Measurements from ENCODE around the gene SP110.
"Not testable (repeated sequence)": the region's sequence is repeated elsewhere in the genome, so short reads cannot be mapped to it uniquely, and the experiment has no call there.

SP110 gene

DNA sequence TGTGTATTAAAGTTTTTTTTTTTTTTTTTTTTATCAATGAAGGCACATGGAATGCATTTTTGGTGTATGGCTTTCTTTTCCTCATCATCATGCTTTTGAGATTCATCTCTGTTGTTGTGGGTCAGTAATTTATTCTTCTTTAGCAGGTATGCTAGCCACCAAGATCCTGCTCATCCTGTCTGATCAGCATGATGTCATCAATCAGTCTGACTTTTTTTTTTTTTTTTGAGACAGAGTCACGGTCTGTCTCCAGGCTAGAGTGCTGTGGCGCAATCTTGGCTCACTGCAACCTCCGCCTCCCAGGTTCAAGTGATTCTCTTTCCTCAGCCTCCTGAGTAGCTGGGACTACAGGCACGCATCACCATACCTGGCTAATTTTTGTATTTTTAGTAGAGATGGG lies 3.0 kb upstream of the SP110 start:
- not testable (repeated sequence) for DNase-seq

DNA sequence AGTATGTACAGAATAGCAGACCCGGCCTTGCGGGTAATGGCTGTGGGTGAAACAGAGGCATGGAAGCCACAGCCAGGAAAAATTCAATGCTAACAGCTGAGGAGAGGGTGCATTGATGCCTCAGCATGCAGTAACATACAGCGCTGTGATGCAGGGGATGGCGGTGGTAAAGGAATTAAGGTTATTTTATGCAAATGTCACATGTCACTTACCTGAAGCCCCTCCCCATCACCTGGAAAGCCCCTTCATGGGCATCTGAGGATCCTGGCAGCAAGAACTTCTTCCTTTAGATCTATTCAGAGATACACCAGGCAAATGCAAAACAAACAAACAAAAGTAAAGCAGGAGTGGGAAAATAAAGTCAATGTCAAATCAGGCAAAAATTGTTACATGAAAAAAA lies 1.7 kb upstream of the SP110 start:
- DNase-seq, result no peak

DNA sequence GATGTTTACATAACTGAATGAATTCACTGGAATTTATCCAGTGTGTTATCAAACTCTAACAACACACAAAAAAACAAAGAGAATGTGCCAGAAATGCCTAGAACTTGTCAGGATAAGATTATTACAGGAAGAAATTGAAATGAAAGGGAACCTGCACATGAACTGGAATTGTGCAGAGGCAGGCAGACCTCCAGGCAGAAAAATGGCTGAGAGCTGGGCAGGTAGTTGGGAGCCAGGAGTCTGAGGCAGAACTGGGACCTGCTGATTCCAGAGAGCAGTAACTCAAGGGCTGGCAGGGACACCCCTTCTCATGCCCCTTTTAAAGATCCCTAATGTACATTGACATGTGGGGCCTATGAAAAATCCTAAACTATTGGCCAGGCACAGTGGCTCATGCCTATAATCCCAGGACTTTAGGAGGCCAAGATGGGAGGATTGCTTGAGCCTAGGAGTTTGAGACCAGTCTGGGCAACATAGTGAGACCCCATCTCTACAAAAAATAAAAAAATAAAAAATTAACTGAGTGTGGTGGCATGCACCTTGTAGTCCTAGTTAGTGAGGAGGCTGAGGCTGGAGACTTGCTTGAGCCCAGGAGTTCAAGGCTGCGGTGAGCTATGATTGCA lies 674 bp upstream of the SP110 start:
- no peak for DNase-seq

GRCh38 chr2:230218421-230218820 lies 1.4 kb downstream of the SP110 start:
- DNase-seq, result no peak

GRCh38 chr2:230217424-230217823 lies 2.4 kb downstream of the SP110 start:
- no peak for DNase-seq

DNA sequence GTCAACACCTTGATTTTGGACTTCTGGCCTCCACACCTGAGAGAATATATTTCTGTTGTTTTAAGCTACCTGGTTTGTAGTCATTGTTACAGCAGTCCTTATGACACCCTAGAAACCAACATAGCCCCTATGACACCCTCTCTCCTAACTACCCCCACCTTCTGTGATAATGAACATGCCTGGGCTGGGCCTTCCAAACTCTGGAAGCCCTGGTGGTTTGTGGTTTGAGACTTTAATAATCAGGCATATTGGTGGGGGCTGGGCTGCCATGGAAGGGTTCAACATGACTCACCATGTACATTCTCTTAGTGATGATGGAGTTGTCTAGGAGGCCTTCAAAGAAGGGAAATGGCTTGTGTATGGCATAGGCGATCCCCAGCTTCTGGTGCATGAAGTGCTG lies 3.3 kb downstream of the SP110 start:
- no peak for DNase-seq

- DNase-seq, result no peak
These were observed 10.2 kb downstream of the SP110 start for GRCh38 chr2:230209422-230210051.

DNA sequence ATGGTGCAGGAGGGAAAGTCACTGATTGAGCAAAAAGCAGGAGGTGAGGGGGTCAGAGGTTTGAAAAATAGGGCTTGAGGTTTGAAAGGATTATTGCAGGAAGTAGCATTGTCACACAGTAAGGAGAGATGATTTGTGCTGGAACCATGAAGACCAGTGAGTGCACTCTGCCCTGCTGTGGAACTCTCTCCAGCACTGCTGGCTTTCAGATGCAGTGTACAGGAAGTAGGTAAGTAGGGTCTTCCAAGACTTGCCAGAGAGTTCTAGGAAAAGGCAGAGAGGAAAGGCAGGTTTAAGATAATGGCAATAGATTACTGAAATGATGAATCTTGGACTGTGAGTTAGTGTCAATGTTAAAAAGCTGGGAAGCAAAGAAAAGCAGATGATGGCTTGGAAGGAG lies 11.2 kb downstream of the SP110 start:
- no peak for DNase-seq

GRCh38 chr2:230205721-230206120 lies 14.1 kb downstream of the SP110 start:
- DNase-seq, result no peak

GRCh38 chr2:230205034-230205433 lies 14.8 kb downstream of the SP110 start:
- DNase-seq, result no peak

DNA sequence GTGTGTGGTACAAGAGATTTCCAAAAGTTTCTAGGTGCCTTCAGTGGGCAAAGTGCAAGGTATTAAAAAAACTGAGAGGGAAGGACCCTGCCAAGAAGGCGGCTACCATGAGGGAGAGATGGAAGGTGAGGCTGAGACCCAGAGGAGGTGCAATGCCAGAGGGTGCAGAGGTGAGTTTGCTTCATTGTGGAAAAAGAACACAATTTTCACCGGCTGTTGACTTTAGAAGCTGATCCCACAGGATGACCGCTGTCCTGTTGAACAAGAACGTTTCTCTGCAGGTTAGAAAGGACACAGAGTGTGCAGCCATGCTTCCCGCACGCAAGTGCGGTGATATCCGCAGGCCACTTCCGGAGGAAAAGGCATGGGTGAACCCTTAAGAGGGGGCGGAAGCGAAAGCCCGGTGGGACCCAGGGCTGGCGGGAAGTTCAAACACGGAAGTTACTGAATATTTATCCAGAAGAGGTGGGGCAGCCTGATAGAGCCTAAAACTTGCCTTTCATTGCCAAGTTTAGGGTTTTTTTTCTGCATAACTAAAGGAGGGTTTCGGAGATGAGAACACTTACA lies 16.6 kb downstream of the SP110 start:
- DNase-seq, result no peak

DNA sequence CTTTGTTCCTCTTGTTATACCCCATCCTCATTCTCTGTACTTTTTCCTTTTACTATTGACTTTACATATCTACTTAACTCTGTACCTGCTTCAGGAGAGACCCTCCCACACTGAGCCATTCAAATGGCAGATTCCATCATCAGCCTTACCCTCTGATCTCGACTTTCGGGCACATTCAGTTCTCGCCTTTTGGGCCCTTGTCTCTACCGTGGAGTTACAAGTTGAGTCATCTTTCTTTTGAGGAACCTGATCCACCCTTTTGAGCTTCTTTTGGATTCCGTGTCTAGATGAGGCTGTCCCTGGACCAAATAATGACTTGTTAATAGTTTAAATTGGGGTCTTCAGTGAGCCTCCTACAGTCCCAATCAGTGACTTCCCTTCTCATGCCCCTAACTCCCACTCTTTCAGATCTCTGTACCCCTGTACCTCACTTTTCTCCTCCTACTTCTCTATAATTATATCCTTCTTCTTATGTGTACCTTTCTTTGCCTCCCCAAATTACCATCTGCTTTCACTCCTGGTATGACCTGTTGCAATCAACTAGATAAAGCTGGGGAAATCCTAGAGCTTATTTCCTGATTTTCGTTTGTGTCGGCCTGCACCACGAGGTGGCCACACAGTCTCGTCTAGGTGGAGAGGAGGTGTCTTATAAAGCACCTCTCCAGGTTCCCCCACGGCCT lies 17.2 kb downstream of the SP110 start:
- DNase-seq, result no peak

GRCh38 chr2:230184727-230185578 lies 34.8 kb downstream of the SP110 start:
- DNase-seq, result no peak

GRCh38 chr2:230181195-230181594 lies 38.6 kb downstream of the SP110 start:
- DNase-seq, result no peak

GRCh38 chr2:230179907-230180306 lies 39.9 kb downstream of the SP110 start:
- no peak for DNase-seq

- DNase-seq, result no peak
These were observed 41.0 kb downstream of the SP110 start for GRCh38 chr2:230178546-230179485.

DNA sequence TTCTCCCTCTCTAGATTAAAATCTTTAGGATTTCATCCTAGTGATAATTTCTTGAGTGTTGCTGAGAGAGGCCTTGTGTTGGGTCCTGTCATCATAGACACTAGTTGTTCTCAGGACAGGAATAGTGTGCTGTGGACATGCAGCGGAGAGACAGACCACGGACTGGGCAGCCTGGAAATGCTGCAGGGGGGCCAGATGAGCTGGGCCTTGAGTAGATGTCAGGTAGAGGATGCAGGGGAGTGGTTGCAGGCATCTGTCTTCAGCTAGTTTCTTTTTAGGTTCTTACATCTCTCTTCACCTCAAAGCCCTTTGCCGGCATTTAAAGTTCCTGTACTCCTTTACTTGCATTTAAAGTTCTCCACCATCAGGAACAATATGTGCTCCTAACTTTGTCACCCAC lies 42.8 kb downstream of the SP110 start:
- no peak for DNase-seq

DNA sequence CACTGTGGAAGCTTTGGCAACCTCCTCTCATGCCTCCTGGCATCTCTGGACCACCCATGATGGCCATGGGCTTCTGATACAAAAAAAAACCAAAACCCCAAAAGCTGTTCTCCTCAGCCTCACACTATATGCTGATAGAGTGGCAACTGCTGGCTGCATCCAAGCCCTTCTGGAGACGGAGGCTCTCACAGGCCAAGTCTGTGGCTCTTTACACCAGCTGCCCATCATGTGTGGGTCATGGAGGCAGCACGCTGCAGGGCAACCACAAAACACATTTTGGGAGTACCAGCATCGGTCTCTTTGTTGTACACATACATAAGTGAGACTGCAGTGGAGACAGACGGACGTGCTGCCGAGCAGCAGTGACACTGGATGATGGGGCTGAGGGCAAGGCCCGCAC lies 45.3 kb downstream of the SP110 start:
- no peak for DNase-seq

DNA sequence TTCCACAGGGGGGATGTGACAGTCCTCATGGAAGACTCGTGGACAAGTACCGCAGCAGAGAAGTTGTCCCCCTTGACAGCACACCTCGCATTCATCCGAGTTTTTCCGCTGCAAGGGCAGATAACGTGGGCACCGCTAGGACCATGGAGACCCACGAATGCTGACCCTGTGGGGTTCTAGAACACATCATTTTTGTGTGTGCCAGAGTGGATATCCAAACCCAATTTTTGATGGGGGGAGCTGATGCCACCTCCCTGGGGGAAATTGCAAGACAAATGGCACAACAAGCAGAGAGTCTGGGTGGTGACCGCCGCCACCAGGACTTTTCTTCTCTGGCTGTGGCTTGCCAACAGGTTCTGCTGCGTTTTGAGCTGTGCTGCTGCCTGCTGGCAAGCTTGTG lies 46.9 kb downstream of the SP110 start:
- no peak for DNase-seq

DNA sequence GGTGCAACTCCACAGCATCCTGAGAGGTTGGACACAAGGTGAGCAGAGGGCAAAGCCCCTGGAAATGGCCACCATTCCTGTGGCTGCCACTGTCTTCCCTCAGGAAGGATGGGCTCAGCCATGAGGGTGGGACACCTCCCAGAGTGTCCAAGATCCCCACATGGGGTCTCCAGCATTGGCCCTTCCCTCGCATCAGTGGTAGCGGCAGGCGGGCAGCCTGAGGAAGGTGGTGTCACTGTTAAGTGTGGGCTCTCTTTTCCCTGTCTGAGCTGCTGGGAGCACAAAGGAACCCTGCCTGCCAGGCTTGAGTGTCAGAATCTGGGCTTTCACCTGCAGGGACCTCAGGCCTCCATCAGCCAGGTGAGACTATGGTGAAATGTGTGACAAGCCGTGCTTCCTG lies 47.6 kb downstream of the SP110 start:
- DNase-seq, result no peak

DNA sequence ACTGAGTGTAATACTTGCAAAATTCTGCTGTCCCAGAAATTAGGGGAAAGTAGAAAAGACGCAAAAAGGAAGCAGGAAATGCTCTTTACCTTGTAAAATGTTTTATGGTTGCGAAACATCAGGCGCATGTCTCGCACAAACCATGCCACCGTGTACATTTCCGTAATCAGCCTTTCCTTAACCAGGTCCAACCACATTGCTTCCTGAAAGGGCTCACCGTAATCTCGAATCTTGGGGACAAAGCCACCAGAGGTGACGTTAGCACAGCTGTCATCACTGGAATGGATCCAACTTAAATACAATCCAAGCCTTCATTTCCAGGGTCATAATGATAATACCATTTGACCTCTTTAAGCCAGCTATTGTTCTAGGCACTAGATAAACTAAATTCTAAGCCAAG lies 49.3 kb downstream of the SP110 start:
- no peak for DNase-seq

- no peak for DNase-seq
These were observed 53.1 kb downstream of the SP110 start for GRCh38 chr2:230166557-230167170.

All from NCI-H524 (cell line).